ENCODE data around the gene GTF2H2.
"Not testable (repeated sequence)": the region's sequence is repeated elsewhere in the genome, so short reads cannot be mapped to it uniquely, and the experiment has no call there.

GTF2H2 gene

DNA sequence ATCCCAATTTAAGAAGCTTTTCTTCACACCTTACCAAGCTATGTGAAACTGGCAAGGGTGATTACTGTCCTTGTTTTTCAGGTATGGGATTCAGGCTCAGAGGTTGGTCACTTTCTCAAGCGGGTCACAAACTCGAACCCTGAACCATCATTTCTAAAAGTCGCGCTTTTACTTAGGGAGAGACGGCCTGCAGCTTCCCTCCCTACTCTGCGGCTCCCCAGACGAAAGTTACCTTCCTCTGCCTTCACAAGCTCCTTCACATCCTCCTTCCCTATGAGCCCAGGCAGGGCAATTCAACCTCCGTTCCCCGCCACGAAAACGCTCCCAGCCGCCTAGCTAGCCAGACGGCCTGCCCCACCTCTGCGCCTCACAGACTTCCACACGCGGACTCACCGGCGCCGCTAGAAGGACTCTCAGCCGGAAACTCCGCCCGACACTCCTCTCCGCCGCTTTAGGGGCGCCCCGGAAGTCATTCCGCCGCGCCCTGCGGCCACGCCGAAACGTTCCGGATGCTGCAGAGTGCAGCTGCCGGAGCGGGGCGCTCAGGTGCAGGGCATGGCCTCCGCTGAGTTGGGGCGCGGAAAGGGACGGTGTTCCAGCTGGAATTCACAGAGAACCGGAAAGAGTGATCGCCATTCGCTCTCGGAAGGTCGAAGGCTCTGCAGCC, at the start of gene GTF2H2:
Gene GTF2H2, minus strand, starts transcription at position 415 of the 667 bp plus-strand sequence. CDS start 4,913 bp downstream, outside the sequence.
- not testable (repeated sequence) for H3K27me3 ChIP-seq (ENCODE audit: insufficient read depth, low read length); H3K4me1 ChIP-seq (ENCODE audit: control insufficient read depth, insufficient read depth, low read length, unreplicated experiment); H3K79me2 ChIP-seq (ENCODE audit: control insufficient read depth, insufficient read depth, low read length, unreplicated experiment); H3K27ac ChIP-seq (ENCODE audit: low read depth, low read length); H3K36me3 ChIP-seq (ENCODE audit: insufficient read depth, low read length); H2AFZ ChIP-seq (ENCODE audit: low read length, unreplicated experiment); H3K4me3 ChIP-seq (ENCODE audit: low read depth, low read length)

DNA sequence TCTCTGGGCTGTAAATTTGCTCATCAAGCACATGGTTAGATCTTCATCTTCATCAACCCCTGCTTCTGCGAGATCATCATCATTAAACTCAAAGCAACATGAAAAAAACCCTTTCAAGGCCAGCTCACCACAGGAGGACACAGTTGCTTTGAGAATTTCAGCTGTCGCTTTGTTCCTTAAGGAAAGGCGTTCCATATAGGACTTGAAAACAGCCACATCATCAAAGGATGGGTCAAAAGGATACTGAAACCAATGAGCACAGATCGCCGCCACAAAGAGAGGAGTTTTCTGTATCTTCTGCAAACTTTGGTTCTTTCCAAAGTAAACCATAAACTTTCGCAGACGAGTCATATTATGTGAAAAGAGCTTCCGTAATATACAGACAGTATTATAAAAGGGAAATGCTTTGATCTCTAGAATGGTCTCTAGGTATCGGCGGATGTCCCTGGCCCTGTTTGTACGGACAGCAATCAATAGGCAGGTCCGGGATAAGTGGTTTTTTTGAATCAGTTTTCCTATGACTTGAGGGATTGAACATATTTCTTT, 42.3 kb upstream of the GTF2H2 start:
- not testable (repeated sequence) for H3K36me3 ChIP-seq (ENCODE audit: insufficient read depth, low read length); H3K27me3 ChIP-seq (ENCODE audit: insufficient read depth, low read length); H3K79me2 ChIP-seq (ENCODE audit: control insufficient read depth, insufficient read depth, low read length, unreplicated experiment); H3K27ac ChIP-seq (ENCODE audit: low read depth, low read length); H3K4me1 ChIP-seq (ENCODE audit: control insufficient read depth, insufficient read depth, low read length, unreplicated experiment); H2AFZ ChIP-seq (ENCODE audit: low read length, unreplicated experiment); H3K4me3 ChIP-seq (ENCODE audit: low read depth, low read length)

DNA sequence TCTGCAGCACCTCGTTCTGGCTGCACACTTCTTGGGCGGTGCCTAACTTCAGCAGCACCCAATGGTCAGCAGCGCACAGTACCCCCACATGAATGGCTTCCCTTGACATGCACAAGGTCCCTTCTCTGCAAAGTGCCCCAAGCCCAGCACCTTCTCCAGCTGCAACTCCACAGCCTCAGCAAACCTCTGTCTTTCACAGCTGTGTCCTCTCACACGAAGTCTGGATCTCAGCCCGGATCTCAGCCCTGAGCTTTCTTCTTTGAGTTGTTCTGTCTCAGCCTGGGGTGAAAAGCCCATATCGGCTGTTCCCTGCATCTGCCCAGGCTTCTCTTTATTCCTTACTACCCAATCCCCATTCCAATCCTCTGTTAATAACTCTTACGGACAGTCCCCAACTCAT, 32.5 kb upstream of the GTF2H2 start:
- not testable (repeated sequence) for H3K4me1 ChIP-seq (ENCODE audit: control insufficient read depth, insufficient read depth, low read length, unreplicated experiment); H3K79me2 ChIP-seq (ENCODE audit: control insufficient read depth, insufficient read depth, low read length, unreplicated experiment); H3K27ac ChIP-seq (ENCODE audit: low read depth, low read length); H3K4me3 ChIP-seq (ENCODE audit: low read depth, low read length); H3K27me3 ChIP-seq (ENCODE audit: insufficient read depth, low read length); H3K36me3 ChIP-seq (ENCODE audit: insufficient read depth, low read length); H2AFZ ChIP-seq (ENCODE audit: low read length, unreplicated experiment)

DNA sequence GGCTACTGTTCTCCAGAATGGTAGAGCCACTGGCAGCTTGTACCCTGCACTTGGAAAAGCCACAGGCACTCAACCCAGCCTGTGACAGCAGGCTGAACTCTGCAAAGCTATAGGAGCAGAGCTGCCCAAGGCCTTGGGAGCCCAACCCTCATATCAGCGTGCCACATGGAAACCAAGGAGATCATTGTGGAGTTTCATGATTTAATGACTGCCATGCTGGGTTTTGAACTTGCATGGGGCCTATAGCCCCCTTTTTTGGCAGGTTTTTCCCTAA, 30.4 kb upstream of the GTF2H2 start:
- not testable (repeated sequence) for H2AFZ ChIP-seq (ENCODE audit: low read length, unreplicated experiment); H3K4me3 ChIP-seq (ENCODE audit: low read depth, low read length); H3K36me3 ChIP-seq (ENCODE audit: insufficient read depth, low read length); H3K27ac ChIP-seq (ENCODE audit: low read depth, low read length); H3K79me2 ChIP-seq (ENCODE audit: control insufficient read depth, insufficient read depth, low read length, unreplicated experiment); H3K4me1 ChIP-seq (ENCODE audit: control insufficient read depth, insufficient read depth, low read length, unreplicated experiment); H3K27me3 ChIP-seq (ENCODE audit: insufficient read depth, low read length)

DNA sequence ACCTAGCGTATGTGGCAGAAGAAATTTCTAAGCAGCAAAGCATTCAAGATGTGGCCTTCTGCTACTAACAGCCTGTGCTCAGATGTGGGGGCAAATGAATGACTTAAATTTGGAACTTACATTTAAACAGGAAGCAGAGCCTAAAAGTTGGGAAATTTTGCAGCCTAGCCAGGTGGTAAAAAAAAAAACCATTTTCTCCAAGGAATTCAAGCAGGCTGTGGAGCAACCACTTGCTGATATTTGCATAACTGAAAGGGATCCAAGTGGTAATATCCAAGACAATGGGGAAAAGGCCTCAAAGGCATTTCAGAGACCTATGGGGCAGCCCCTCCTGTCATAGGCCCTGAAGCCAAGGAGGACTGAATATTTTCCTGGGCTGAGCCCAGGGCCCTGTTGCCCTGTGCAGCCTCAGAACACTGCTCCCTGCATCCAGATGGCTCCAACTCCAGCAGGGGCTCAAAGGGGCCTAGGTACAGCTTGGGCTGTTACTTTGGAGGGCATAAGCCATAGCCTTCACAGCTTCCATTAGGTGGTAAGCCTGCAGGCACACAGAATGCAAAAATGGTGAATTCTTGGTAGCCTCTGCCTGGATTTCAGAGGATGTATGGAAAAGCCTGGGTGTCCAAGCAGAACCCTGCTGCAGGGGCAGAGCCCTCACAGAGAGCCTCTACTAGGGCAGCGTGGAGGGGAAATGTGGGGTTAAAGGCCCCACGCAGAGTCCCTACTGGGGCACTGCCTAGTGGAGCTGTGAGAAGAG, 29.9 kb upstream of the GTF2H2 start:
- H2AFZ ChIP-seq (ENCODE audit: low read length, unreplicated experiment); H3K4me3 ChIP-seq (ENCODE audit: low read depth, low read length); H3K27ac ChIP-seq (ENCODE audit: low read depth, low read length); H3K4me1 ChIP-seq (ENCODE audit: control insufficient read depth, insufficient read depth, low read length, unreplicated experiment); H3K36me3 ChIP-seq (ENCODE audit: insufficient read depth, low read length); H3K79me2 ChIP-seq (ENCODE audit: control insufficient read depth, insufficient read depth, low read length, unreplicated experiment); H3K27me3 ChIP-seq (ENCODE audit: insufficient read depth, low read length): not testable (repeated sequence)

DNA sequence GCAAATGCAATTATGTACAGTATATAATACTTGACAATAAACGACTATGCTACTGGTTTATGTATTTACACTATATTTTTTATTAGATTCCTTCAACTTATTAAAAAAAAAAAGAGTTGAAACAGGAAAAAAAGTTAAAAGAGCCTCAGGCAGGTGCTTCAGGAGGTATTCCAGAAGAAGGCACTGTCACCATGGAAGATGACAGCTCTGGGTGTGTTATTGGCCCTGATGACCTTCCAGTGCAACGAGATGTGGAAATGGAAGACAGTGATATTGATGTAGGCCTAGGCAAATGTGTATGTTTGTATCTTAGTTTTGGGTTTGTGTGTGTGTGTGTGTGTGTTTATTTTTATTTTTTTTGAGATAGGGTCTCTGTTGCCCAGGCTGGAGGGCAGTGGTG, 22.3 kb upstream of the GTF2H2 start:
- H3K27ac ChIP-seq (ENCODE audit: low read depth, low read length); H3K27me3 ChIP-seq (ENCODE audit: insufficient read depth, low read length); H3K36me3 ChIP-seq (ENCODE audit: insufficient read depth, low read length); H2AFZ ChIP-seq (ENCODE audit: low read length, unreplicated experiment); H3K79me2 ChIP-seq (ENCODE audit: control insufficient read depth, insufficient read depth, low read length, unreplicated experiment); H3K4me3 ChIP-seq (ENCODE audit: low read depth, low read length); H3K4me1 ChIP-seq (ENCODE audit: control insufficient read depth, insufficient read depth, low read length, unreplicated experiment): not testable (repeated sequence)

DNA sequence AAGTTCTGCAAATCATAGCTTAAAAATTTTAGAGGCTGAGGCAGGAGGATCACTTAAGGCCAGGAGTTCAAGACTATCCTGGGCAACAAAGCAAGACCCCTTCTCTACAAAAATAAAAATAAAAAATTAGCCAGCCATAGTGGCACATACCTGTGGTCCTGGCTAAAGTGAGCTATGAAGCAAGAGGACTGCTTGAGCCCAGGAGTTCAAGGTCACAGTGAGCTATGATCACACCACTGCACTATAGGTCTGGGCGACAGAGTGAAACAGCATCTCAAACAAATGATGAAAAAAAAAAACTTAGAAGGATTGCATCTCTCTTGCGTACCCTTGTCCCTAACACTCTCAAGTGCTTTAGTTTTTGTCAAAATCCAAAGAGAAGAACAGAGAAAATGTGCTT, 21.3 kb upstream of the GTF2H2 start:
- not testable (repeated sequence) for H3K27ac ChIP-seq (ENCODE audit: low read depth, low read length); H3K79me2 ChIP-seq (ENCODE audit: control insufficient read depth, insufficient read depth, low read length, unreplicated experiment); H3K36me3 ChIP-seq (ENCODE audit: insufficient read depth, low read length); H2AFZ ChIP-seq (ENCODE audit: low read length, unreplicated experiment); H3K4me1 ChIP-seq (ENCODE audit: control insufficient read depth, insufficient read depth, low read length, unreplicated experiment); H3K4me3 ChIP-seq (ENCODE audit: low read depth, low read length); H3K27me3 ChIP-seq (ENCODE audit: insufficient read depth, low read length)

DNA sequence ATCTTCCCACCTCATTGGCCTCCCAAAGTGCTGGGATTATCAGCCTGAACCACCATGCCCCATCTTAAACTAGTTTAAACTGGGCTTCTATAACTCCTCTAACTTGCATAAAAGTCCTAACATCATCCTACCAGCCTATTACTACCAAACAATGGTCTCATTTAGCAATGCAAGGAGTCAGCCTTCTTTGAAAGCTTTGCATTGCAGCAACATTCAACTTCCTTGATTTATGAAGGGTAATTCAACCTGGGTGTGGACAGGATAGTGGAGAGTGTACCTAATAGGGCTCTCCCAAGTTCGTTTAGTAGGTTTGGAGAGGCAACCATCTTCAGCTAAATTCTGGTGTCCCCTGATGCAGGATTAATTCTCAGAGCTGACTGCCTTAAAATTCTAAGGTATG, 18.7 kb upstream of the GTF2H2 start:
- not testable (repeated sequence) for H3K36me3 ChIP-seq (ENCODE audit: insufficient read depth, low read length); H3K27ac ChIP-seq (ENCODE audit: low read depth, low read length); H3K4me1 ChIP-seq (ENCODE audit: control insufficient read depth, insufficient read depth, low read length, unreplicated experiment); H2AFZ ChIP-seq (ENCODE audit: low read length, unreplicated experiment); H3K79me2 ChIP-seq (ENCODE audit: control insufficient read depth, insufficient read depth, low read length, unreplicated experiment); H3K27me3 ChIP-seq (ENCODE audit: insufficient read depth, low read length); H3K4me3 ChIP-seq (ENCODE audit: low read depth, low read length)

DNA sequence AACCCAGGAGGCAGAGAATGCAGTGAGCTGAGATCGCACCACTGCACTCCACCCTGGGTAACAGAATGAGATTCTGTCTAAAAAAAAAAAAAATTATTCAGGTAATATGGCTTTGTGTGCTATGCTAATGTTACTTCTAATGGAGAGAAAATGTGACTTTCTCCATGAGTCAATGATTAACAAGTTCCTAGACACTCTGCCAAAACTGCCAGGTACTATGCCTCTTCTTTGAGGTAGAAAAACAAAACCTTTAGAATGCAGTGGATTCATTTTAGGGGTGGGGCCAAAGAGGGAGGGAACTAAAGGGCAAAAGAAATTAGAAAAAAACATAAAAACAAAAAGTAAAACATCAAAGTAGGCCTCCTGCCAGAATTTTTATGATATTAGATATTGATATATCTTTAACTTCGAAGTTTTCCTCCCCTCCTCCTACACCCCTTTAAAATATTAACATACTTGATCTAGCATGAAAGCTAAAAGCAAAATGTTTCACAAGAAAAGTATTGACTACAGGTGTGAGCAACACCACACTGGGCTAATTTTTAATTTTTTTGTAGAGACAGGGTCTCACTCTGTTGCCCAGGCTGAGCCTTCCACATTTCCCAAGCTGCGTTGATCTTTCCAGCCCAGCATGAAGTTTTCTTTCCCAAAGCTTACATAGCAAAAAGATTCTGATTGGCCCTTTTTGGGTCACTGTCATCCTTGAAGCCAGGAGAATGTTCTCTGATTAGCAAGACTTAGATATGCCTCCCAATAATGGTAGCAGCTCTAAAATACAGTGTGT, 17.0 kb upstream of the GTF2H2 start:
- H3K4me3 ChIP-seq (ENCODE audit: low read depth, low read length); H3K27ac ChIP-seq (ENCODE audit: low read depth, low read length); H3K27me3 ChIP-seq (ENCODE audit: insufficient read depth, low read length); H3K36me3 ChIP-seq (ENCODE audit: insufficient read depth, low read length); H3K79me2 ChIP-seq (ENCODE audit: control insufficient read depth, insufficient read depth, low read length, unreplicated experiment); H2AFZ ChIP-seq (ENCODE audit: low read length, unreplicated experiment); H3K4me1 ChIP-seq (ENCODE audit: control insufficient read depth, insufficient read depth, low read length, unreplicated experiment): not testable (repeated sequence)

DNA sequence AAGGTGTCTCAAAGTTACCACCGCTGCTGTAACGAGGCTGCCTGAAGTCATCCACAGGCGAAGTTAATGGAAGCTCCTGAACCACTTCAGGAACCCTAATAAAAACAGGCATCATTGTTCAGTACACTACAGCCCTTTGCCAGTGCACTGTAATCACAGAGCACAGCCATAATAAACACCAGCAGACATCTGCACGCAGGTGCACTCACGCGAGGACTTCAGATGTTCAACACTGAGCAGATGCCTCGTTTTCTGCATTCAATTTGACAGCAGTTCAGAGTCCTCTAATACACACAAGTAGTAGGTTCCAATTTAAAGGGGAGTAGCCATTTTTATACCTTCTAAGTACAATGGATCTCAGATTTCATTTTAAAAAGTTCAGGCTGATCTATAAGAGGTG, 15.4 kb upstream of the GTF2H2 start:
- not testable (repeated sequence) for H3K36me3 ChIP-seq (ENCODE audit: insufficient read depth, low read length); H3K27ac ChIP-seq (ENCODE audit: low read depth, low read length); H3K4me3 ChIP-seq (ENCODE audit: low read depth, low read length); H3K79me2 ChIP-seq (ENCODE audit: control insufficient read depth, insufficient read depth, low read length, unreplicated experiment); H2AFZ ChIP-seq (ENCODE audit: low read length, unreplicated experiment); H3K27me3 ChIP-seq (ENCODE audit: insufficient read depth, low read length); H3K4me1 ChIP-seq (ENCODE audit: control insufficient read depth, insufficient read depth, low read length, unreplicated experiment)

DNA sequence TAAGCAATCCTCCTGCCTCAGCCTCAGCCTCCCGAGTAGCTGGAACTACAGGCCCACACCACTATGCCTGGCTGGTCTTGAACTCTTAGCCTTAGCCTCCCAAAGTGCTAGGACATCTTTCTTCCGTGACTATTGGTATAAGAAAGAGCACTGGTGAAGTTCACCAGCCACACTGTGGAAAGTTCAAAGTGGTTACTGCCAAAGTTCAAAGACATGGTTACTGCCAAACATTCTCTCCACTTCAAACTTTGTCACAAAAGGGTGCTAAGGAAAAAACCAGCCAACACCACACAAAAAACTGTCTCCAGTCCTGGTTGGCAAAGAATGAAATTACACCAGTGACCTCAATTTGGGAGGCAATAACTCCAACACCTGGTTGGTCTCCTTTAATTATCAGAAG, 14.9 kb upstream of the GTF2H2 start:
- H3K4me3 ChIP-seq (ENCODE audit: low read depth, low read length); H3K36me3 ChIP-seq (ENCODE audit: insufficient read depth, low read length); H3K79me2 ChIP-seq (ENCODE audit: control insufficient read depth, insufficient read depth, low read length, unreplicated experiment); H3K27me3 ChIP-seq (ENCODE audit: insufficient read depth, low read length); H3K4me1 ChIP-seq (ENCODE audit: control insufficient read depth, insufficient read depth, low read length, unreplicated experiment); H3K27ac ChIP-seq (ENCODE audit: low read depth, low read length); H2AFZ ChIP-seq (ENCODE audit: low read length, unreplicated experiment): not testable (repeated sequence)
